Gastroesophageal sphincter (tissue), 4 donors: ENCODE measurements around the gene SCAP. TPM values are rescaled to one million over a fixed set of nuclear protein-coding genes. Genes with fewer than 3 reads are reported as not detected.

Experiments
- ATAC-seq: fragments of 150-250 bp; one replicate; pipeline ENCODE4 v1.9.1; 2016; ENCODE audit warnings: mild to moderate bottlenecking, moderate library complexity
- H3K27ac ChIP-seq, 4 donors: fragments of 200-600 bp; sonication (generic) in 3 of 4; 1 replicate in 3 of 4; 2 replicates in 1 of 4; pipeline ENCODE4 v1.5.1; 2016 to 2019
- H3K27me3 ChIP-seq: fragments of 200-600 bp; sonication (generic); one replicate; pipeline ENCODE4 v1.5.1; 2019
- H3K36me3 ChIP-seq, 2 donors: fragments of 200-600 bp; sonication (generic); one replicate each; pipeline ENCODE4 v1.5.1; 2019; ENCODE audit warnings: control low read depth in 1 of 2
- H3K4me1 ChIP-seq, 3 donors: fragments of 200-600 bp; sonication (generic); 1 replicate in 2 of 3; 2 replicates in 1 of 3; pipeline ENCODE4 v1.5.1; 2016 to 2019; ENCODE audit warnings: control low read depth in 2 of 3
- H3K4me3 ChIP-seq, 2 donors: fragments of 200-600 bp; sonication (generic); one replicate each; pipeline ENCODE4 v1.5.1; 2019; ENCODE audit warnings: mild to moderate bottlenecking in 1 of 2, moderate library complexity in 1 of 2
- H3K9me3 ChIP-seq, 3 donors: fragments of 200-600 bp; sonication (generic); one replicate each; pipeline ENCODE4 v1.5.1; 2017 to 2019; ENCODE audit warnings: control low read depth in 2 of 3
- CTCF ChIP-seq, 4 experiments: fragments of 200-600 bp in 2 of 4; fragments of 450-650 bp in 2 of 4; sonication (generic) in 1 of 4; IDR thresholded peaks; one replicate each; pipeline ENCODE4 v1.5.1; 2017 to 2019; ENCODE audit warnings: antibody characterized with exemption in 4 of 4, mild to moderate bottlenecking in 2 of 4, moderate library complexity in 2 of 4
- EP300 ChIP-seq: sonication (generic); formaldehyde crosslinking; IDR thresholded peaks from one replicate; pipeline ENCODE4 v1.6.1; 2017; ENCODE audit warnings: antibody characterized with exemption, mild to moderate bottlenecking
- POLR2A ChIP-seq, 2 donors: fragments of 450-650 bp; IDR thresholded peaks; one replicate each; pipeline ENCODE4 v1.6.1; 2017; ENCODE audit warnings: antibody characterized with exemption in 2 of 2, mild to moderate bottlenecking in 2 of 2, moderate library complexity in 1 of 2
- POLR2AphosphoS5 ChIP-seq: sonication (generic); formaldehyde crosslinking; IDR thresholded peaks from one replicate; pipeline ENCODE4 v1.6.1; 2017; ENCODE audit warnings: antibody characterized with exemption
- WGBS, 2 donors: methylation state at CpG; one replicate each; pipeline ENCODE4 v1.1.5; 2018; ENCODE audit warnings: low coverage in 1 of 2; 5-methylcytosine and 5-hydroxymethylcytosine counted together
- total RNA-seq, 4 donors: library from RNA; depleted of rRNA; stranded (reverse); fragments of >200 nt; gene quantifications; one replicate each; pipeline ENCODE4 v1.1.0, GENCODE V29; 2016

Gene SCAP
- total RNA-seq, 4 donors from 2014 or later, result 58.8 to 93.5 (median 71.5) TPM

GRCh38 chr3:47441796-47442551 lies 33.8 kb downstream of the SCAP start:
- Histone ChIP-seq H3K4me1 (peaks cover 0 to 29% (median 13%) of the 10 kb centered on the region in 3 donors), H3K36me3 (peaks cover 0 to 37% of the 10 kb centered on the region in 2 donors), H3K27ac (peak overlapping the region in 3 of 4 donors; percentile 77 to 84 (median 84)), H3K27me3 (no peaks in the 10 kb centered on the region), H3K4me3 (no peak overlapping the region), H3K9me3 (no peaks in the 10 kb centered on the region)
- no peak for ATAC-seq
- WGBS, 2 donors, result 81 to 83% methylated on average over 3 to 4 of the region's 4 CpGs
- TF ChIP-seq EP300 (no peak), CTCF (IDR thresholded peaks at IDR 0.05) (no peak), POLR2AphosphoS5 (no peak), POLR2A (IDR thresholded peaks at IDR 0.05) (no peak)

- Histone ChIP-seq H3K27me3 (no peaks in the 10 kb centered on the region), H3K4me3 (no peak overlapping the region), H3K27ac (no peak overlapping the region), H3K4me1 (peaks cover 0 to 29% (median 13%) of the 10 kb centered on the region in 3 donors), H3K36me3 (peaks cover 0 to 44% of the 10 kb centered on the region in 2 donors), H3K9me3 (no peaks in the 10 kb centered on the region)
- TF ChIP-seq EP300 (no peak), POLR2A (IDR thresholded peaks at IDR 0.05) (no peak), CTCF (IDR thresholded peaks at IDR 0.05) (peak in 1 of 4 experiments; percentile 27), POLR2AphosphoS5 (no peak)
- ATAC-seq, result no peak
Observed at GRCh38 chr3:47440131-47440530, 35.6 kb downstream of the SCAP start.

GRCh38 chr3:47436180-47436579 lies 39.6 kb downstream of the SCAP start:
- Histone ChIP-seq H3K27ac (no peak overlapping the region), H3K27me3 (no peaks in the 10 kb centered on the region), H3K9me3 (no peaks in the 10 kb centered on the region), H3K36me3 (peaks cover 0 to 77% of the 10 kb centered on the region in 2 donors), H3K4me3 (no peak overlapping the region), H3K4me1 (no peaks in the 10 kb centered on the region)
- WGBS, 2 donors, result 87% methylated on average over 3 to 5 of the region's 5 CpGs
- ATAC-seq, result no peak
- TF ChIP-seq POLR2AphosphoS5 (no peak), CTCF (IDR thresholded peaks at IDR 0.05) (no peak), POLR2A (IDR thresholded peaks at IDR 0.05) (no peak), EP300 (no peak)

- Histone ChIP-seq H3K4me1 (no peaks in the 10 kb centered on the region), H3K4me3 (no peak overlapping the region), H3K27me3 (no peaks in the 10 kb centered on the region), H3K9me3 (no peaks in the 10 kb centered on the region), H3K36me3 (peaks cover 0 to 77% of the 10 kb centered on the region in 2 donors), H3K27ac (no peak overlapping the region)
- no peak for TF ChIP-seq POLR2AphosphoS5
- TF ChIP-seq EP300, result no peak
- TF ChIP-seq POLR2A (IDR thresholded peaks at IDR 0.05), result no peak
- TF ChIP-seq CTCF (IDR thresholded peaks at IDR 0.05), result no peak
- WGBS, 2 donors, result no CpG with 5 or more reads among the region's 4 CpGs
- ATAC-seq, result no peak
Observed at GRCh38 chr3:47434849-47435248, 40.9 kb downstream of the SCAP start.

GRCh38 chr3:47433796-47434195 lies 41.9 kb downstream of the SCAP start:
- H3K27ac ChIP-seq, result no peak overlapping the region
- H3K4me1 ChIP-seq, result no peaks in the 10 kb centered on the region
- WGBS, 2 donors, result 100% methylated on average over 2 of the region's 3 CpGs; no CpG with 5 or more reads in 1 of the 2 donors
- ATAC-seq, result no peak
- H3K27me3 ChIP-seq, result no peaks in the 10 kb centered on the region
- TF ChIP-seq POLR2AphosphoS5 (no peak), POLR2A (IDR thresholded peaks at IDR 0.05) (no peak), EP300 (no peak), CTCF (IDR thresholded peaks at IDR 0.05) (no peak)
- no peak overlapping the region for H3K4me3 ChIP-seq
- no peaks in the 10 kb centered on the region for H3K9me3 ChIP-seq
- H3K36me3 ChIP-seq, result peaks cover 0 to 69% of the 10 kb centered on the region in 2 donors
